GM21360 (cell line): ENCODE results near the gene PLD4.
"Not testable (repeated sequence)": the region's sequence is repeated elsewhere in the genome, so short reads cannot be mapped to it uniquely, and the experiment has no call there.

Experiments used
- ATAC-seq: cut with Tn5 transposase; IDR thresholded peaks from one replicate; pipeline ENCODE4 v1.9.1; 2021; ENCODE audit warnings: mild to moderate bottlenecking, moderate library complexity; ENCODE audit not compliant: unreplicated experiment

PLD4 gene

DNA sequence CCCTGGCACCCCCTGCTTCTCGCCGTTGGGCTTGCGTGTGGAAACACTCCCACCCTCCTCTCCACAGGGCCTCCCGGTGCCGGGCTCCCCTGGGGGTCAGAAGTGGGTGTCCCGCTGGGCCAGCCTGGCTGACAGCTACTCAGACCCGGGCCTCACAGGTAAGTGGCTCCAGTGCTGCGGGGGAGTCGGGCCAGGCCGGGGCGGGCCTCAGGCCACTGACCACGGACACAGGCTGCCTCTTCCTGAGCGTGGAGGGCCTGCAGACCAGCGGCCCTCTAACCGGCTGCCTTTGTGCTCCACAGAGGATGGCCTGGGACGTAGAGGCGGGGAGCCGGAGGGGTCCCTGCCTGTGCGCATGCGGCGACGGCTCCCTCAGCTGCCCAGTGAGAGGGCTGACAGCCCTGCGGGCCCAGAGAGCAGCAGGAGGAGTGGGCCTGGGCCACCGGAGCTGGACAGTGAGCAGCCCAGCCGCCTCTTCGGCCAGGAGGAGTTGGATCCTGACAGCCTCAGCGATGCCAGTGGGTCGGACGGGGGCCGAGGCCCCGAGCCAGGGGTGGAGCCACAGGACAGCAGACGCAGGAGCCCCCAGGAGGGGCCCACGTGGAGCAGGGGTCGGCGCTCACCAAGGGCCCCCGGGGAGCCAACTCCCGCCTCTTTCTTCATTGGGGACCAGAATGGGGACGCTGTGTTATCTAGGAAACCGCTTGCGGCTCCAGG is 38.5 kb upstream of the PLD4 start:
- ATAC-seq = no peak

DNA sequence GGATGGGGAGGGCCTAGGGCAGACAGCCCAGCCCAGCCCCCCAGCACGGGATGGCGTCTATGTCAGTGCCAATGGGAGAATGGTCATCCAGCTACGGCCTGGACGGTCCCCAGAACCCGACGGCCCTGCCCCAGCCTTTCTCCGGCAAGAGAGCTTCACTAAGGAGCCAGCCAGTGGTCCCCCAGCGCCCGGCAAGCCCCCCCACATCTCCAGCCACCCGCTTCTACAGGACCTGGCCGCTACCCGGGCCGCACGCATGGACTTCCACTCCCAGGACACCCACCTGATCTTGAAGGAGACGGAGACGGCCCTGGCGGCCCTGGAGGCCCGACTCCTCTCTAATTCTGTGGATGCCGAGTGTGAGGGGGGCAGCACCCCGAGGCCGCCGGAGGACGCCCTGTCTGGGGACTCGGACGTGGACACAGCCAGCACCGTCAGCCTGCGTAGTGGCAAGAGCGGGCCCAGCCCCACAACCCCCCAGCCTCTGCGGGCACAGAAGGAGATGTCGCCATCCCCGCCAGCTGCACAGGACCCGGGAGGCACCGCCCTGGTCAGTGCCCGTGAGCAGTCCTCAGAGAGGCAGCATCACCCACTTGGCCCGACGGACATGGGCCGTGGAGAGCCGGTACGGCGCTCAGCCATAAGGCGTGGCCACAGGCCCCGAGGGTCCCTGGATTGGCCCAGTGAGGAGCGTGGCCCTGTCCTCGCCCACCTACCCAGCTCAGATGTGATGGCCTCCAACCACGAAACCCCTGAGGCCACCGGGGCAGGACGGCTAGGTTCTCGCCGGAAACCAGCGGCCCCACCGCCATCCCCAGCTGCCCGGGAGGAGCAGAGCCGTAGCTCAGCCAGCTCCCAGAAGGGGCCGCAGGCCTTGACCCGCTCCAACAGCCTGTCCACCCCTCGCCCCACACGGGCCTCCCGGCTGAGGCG is 37.7 kb upstream of the PLD4 start:
- ATAC-seq = no peak

DNA sequence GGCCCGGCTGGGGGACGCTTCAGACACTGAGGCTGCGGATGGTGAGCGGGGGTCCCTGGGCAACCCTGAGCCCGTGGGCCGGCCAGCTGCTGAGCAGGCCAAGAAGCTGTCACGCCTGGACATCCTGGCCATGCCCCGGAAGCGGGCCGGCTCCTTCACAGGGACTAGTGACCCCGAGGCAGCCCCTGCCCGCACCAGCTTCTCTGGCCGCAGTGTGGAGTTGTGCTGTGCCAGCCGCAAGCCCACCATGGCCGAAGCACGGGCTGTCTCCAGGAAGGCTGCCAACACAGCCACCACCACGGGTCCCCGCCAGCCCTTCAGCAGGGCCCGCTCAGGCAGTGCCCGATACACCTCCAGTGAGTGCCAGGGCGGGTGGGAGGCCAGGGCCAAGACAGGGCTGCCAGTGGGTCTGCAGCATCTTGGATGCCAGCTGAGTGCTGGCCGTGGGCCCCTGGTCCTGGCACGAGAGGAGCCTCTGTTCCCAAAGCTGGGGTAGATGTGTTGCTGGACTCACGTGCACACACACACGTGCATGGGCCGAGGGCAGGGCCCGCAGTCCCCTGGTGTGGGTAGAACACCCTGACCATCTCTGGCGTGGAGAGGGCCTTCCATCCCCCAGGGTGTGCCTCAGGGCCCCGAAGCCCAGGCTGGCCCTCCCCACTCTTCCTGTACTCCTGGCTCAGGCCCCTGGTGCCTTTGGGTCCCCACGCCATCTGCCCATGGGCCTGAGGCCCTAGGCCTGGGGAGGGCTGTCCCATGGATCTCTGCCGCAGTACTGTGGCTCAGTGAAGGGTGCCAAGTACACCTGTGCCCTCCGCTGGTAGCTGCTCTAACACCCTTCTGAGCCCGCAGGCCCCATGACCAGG is 36.8 kb upstream of the PLD4 start:
- ATAC-seq = no peak

DNA sequence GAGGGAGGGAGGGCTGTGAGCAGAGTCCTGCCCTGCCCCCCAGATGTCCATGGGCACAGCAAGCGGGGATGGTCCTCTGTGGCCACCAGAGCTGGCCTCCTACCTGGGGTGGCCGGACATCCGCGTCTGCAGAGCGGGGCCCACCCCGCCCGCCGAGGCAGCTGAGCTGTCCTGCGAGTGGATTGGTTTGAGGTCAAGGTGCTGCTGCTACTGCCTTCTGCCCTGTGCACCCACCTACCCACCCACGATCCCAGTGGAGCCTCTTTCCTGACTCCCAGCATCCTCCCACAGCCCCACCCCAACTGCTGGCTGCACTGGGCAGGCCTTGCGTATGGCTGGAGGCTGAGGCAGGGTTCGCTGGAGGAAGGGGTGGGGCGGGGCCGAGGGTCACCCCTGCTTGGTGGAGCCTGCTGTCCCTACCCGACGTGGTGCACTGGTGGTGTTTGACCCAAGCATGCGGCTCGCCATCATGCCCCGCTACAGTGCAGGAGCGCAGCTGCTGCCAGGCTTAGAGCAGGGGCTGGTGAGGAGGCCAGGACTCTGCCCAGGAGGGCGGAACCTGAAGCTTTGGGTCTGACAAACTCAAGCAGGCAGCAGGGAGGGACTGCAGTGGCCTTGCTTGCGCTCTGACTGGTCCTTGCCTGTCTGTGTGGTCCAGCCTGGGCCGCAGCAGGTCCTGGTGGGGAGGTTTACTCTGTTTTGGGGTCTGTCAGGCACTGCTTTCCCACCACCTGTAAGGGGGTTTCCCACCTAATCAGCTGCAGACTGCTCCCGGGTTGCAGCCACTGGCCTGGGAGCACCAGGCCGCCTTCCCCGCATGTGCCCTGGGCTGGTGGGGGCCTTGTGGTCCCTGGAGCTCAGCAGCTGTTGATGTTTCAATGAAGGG is 35.9 kb upstream of the PLD4 start:
- ATAC-seq = no peak

DNA sequence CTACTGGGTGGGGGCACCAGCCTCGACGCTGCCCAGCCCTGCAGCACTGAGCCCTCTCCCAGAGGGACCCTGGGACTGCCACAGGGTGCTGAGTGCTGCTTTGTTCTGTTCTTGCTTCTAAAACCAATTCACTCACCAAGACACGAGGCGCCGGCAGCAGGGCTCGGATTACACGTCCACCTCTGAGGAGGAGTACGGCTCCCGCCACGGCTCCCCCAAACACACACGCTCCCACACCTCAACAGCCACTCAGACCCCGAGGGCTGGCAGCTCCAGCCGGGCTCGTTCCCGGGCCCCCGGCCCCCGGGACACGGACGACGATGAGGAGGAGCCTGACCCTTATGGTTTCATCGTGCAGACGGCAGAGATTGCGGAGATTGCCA is 35.3 kb upstream of the PLD4 start:
- no peak for ATAC-seq

DNA sequence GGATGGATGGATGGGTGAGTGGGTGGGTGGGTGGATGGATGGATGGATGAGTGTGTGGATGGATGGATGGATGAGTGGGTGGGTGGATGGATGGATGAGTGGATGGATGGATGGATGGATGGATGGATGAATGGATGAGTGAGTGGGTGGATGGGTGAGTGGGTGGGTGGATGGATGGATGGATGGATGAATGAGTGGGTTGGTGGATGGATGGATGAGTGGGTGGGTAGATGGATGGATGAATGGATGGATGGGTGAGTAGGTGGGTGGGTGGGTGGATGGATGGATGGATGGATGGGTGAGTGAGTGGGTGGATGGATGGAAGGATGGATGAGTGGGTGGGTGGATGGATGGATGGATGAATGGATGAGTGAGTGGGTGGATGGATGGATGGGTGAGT is 34.4 kb upstream of the PLD4 start:
- not testable (repeated sequence) for ATAC-seq

DNA sequence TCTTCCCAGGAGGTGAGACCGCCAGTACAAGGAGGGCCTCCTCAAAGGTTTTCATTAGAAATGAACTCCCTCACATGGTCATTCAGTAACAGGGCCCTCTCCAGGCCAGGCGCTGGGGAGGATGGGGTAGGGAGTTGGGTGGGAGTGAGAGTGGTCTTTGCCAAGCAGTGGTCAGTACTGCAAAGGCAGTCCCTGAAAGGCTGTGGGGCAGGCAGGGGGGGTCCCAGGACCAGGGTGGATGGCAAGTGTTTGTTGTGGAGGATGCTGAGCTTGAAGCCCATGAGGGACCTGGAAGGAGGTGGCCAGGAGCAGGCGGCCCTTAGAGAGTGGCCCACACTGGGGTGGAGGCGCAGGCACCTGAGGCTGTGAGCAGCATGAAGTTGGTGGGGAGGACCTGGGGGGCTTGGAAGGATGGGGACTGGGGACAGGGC is 33.5 kb upstream of the PLD4 start:
- ATAC-seq = no peak

DNA sequence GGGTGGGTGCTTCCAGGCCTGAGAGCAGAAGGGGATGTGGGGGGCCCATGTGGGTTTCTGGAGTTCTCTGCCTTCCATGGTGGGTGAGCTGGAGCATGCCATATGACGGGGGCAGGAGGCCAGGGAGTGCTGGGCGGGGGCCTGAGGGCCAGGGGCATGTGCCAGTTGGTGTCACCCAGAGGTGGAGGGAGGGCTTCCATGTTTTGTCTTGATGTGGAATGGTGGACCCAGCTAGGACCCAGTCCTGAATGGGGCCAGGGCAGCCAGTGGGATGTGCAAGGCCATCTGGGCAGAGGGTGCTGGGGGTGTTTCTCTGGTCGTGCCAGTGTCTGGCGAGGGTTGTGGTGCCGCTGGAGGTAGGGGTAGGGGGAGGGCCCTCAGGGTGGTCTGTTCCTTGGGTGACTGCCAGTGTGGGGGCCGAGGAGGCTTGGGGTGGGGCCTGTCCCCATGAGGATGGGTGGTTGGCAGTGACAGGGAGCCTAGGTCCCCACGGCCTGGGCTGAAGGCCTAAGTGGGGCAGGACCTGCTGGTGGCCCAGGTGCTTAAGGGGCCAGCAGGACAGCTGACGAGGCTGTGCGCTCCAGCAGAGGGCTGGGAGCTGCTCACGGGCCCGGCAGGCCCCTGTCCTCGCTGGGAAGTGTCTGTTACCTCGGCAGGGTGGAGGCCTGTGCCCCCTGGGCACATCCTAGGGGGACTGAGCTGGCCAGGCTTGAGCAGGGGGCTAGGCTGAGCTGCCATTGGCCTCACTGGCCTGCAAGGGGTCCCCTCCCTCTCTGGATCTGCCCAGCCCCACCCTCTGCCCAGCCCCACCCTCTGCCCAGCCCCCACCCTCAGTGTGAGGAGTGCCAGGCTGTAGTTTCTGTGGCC is 32.8 kb upstream of the PLD4 start:
- no peak for ATAC-seq

DNA sequence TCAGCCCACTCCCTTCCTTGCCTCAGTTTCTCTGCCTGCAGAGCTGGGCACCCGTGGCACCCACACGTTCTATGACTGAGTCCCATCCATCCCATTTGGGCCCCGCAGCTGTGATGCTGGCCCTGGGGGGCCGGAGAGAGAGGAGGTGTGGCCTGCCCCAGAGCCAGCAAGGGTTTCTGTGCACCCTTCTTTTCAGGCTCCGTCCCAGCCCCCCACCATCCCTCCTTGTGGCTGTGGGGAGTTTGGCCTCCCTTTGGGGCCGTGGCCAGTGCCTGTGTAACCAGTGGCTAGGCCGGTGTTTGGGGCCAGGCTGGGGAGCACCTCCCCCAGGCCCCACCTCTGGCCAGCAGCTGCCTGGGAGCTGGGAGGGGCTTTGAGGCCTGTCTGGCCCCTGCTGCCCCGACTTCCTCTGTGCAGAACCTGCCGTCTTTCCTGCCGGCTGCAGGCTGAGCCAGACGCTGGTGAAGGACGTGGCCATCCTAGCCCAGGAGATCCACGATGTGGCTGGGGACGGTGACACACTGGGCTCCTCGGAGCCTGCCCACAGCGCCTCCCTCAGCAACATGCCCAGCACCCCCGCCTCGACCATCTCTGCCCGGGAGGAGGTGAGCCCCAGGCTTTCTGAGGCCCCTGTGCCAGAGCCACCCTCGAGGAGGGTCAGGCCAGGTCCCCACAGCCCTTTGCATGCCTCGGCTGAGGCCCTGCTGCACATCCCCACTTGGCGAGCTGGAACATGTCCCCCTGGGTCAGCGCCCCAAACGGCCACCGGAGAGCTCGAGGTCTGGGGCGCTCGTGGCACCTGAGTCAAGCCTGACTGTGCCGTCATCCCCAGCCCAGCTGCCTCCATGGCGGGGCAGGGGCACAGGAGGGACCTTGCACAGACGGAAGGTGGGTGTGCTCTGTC is 31.9 kb upstream of the PLD4 start:
- no peak for ATAC-seq

DNA sequence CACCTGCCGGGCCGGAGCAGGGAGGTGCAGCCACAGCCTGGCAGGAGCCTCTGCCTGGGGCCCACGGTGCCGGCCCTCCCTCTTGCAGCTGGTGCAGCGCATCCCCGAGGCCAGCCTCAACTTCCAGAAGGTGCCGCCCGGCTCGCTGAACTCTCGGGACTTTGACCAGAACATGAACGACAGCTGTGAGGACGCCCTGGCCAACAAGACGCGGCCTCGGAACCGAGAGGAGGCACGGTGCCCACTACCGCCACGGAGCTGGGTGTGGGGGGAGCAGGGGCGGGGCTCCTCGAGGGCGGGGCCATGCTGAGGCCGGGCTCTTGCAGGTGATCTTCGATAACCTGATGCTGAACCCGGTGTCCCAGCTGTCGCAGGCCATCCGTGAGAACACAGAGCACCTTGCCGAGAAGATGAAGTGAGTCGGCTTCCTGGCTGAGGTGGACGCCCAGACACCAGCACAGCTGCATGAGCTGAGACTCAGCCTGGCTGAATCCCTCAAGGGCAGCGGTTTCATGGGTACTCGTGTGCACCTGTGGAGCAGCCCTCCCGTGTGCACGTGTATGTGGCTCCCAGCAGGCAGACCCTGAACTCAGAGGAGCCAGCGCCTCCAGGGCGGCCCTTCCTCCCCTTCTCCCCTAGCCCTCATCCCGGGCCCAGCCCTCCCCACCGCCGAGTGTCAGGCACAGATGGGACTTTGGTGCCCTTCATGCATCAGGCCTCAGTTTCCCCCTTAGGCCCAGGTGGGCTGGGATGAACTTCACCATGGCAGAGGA is 31.1 kb upstream of the PLD4 start:
- no peak for ATAC-seq

DNA sequence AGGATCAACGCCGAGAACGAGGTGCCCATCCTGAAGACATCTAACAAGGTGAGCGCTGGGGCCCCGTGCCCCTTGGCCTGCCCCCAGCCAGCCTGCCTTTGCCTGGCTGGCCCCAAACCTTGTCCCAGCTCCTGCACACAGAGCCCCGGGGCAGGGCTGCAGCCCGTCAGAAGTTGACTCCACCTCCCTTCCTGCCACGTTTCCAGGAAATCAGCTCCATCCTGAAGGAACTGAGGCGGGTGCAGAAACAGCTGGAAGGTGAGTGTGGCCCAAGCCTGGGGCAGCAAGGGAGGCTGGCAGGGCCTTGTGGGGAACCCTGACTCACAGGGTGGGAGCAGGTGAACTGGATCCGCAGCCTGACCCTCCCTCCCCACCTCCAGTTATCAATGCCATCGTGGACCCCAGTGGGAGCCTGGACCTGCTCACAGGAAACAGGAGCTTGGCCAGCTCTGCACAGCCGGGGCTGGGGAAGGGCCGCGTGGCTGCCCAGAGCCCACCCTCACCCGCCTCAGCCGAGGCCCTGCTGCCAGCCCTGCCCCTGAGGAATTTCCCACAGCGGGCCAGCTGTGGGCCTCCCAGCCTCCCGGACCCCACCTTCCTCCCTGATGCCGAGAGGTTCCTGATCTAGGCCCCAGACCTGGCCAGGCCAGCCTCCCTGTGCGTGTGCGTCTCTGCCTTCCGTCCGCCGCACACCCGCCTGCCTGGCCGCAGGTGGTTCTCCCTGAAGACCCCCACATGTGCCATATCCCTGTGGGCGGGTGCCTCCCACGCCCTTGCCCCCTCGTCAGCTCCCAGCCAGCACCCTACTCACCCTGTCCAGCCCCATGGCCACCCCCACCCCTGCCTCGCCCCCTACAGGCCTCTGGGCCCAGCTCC is 30.1 kb upstream of the PLD4 start:
- ATAC-seq = no peak

DNA sequence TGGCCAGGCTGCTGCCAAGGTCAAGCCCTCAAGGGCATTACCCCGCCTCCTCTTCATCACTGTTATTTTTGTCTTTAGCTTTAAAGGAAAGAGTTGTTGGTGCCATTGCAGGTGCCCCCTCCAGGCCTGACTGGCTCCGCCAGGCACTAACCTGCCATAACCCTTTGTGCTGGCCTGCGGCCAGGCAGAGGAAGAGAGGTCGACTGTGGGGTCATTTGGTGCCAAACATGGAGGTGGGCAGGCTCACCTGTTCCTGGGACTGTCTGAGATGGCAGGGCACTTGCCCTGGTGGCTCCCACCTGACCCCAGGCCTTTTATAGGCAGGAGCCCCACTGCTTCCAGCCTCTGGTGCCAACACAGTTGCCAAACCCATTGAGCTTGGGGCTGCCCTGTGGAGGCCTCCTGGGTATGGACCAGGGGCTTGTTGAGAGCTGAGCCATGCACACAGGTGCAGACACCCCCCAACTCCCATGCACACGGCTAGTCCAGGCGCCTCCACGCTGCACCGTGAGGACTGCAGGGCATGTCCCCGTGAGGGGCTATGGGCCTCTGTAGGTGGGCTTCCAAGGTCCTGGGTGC is 29.4 kb upstream of the PLD4 start:
- no peak for ATAC-seq

DNA sequence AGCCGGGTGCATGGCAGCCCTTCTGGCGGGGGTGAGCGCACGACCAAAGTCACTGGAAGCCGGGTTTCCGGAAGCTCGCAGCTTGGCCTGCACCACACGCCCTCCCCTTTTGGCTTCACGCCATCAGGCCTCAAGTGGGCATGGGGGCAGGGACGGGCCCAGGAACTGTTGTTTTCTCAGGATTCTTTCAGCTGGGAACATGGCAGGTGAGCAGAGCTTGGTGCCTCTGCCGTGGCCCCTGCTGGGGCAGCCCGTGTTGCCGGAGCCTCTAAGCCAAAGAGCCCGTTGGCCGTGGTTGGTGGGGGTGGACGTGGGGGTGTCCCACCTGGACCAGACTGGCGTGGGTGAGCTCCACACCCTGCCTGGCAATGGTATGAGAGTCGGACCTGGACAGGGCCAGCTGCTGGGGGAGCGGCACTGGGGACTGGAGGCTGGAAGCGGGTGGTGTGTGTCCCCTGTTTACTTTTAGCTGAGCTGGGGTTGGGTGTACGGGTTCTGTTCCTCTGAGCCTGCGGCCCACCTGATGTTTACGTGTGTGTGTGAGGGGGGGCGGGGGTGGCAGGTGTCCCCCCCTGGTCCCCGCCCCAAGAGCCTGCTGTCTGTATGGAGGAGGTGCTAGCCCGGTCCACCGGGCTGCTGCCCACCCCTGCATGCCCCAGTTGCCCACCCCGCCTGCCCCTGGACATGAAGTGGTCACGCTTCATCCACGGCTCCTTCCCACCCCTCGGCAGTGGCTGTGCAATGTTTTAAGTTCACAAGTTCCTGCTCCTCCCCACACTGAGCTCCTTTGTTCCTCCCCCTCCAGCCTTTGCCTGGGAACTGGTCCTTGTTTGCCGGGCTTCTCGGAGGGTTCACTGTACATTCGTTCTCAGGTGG is 28.7 kb upstream of the PLD4 start:
- no peak for ATAC-seq

DNA sequence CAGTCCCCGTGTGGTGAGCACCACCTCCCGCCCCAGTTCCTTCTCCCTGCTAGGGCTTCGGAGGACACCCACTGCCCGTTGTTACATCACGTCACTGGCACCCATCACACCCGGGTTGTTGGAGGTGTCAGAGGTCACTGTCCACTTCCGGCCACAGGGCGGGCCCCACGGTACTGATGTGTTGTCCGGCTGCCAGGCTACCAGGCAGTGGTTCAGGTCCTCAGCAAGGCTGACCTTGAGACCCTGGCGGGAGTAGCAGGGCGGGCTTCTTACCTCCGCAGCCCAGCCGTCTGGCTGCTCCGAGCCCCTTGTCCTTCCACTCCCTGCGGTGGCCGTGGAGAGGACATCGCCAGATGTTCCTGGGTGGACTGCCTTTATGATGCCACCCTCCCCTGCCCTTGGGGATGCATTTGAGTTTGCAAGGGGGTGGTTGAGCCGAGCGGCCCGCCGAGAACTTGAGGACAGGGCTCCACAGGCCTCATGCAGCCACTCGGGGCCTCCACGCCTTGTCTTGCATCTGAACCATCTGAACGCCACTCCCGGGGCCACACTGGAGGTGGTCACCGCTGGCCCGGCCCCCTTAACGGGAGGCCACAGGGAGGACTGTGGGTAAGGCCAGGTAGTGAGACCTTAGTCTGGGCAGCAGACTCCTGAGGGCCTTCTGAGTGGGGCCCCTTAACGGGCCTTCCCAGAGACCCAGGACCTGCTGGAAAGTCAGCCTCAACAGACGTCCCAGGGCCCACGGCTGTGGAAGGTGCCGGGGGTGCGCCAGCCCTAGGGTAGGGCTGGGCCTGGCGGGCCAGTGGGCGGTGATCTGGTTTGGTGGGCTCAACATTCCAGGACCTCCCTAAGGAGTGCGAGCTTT is 27.1 kb upstream of the PLD4 start:
- ATAC-seq = no peak
